Right ventricle myocardium inferior (tissue), 1 donor: ENCODE data around the gene MFAP4. TPM values are rescaled to one million over a fixed set of nuclear protein-coding genes. Genes with fewer than 3 reads are reported as not detected.
A peak's percentile ranks its signal among the peaks of the same experiment; 100 is the strongest.

ENCODE experiments used
- ATAC-seq: fragments of 200-7000 bp; cut with Tn5 transposase; one replicate; pipeline ENCODE4 v1.9.1; 2020; ENCODE audit warnings: mild to moderate bottlenecking, moderate library complexity
- DNase-seq: peaks from one replicate; pipeline ENCODE4 v3.0.0; 2021; ENCODE audit errors: missing footprints
- intact Hi-C: fragments of 100-400 bp; cut with DNase I; formaldehyde crosslinking; loops from one replicate; pipeline ENCODE4 v1.11.0; 2022
- total RNA-seq: library from RNA; stranded (reverse); fragmentation: NEBNext Ultra II Directional; extraction: Animal tissue kit (Norgen Biotek cat#: 25700); gene quantifications from one replicate; pipeline ENCODE4 v1.2.1, GENCODE V29; 2021
- donor health status: DM: no; HTN: yes; CAD: no; lungs with severe emphysema.

Gene MFAP4
- total RNA-seq, 1 donor from 2014 or later, result 53.5 TPM

GRCh38 chr17:19344311-19345066, 42.5 kb downstream of the MFAP4 start:
- ATAC-seq, result no peak
- no peak for DNase-seq
- intact Hi-C loops, result no loop called here

DNA sequence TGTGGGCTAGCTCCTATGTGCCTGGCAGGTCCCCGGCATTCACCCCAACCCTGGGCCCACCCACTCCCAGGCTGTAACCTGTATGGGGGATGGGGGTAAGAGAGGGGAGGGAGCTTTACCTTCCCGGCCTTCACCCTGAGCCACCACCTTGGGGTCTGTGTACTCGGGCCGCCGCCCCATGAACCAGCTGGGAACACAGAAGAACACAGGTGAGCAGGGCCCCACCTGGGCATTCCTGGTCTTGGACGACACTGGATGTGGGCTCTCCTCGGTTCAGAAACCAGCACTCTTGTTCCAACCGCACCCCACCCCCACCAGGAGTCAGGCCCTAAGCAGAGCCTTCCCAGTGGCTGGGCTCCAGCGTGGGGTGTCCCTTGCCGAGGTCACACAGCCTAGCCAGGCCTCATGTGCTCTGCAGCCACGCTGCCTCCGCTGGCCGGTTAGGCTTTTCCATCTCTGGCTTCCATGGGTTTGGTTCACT, 43.3 kb downstream of the MFAP4 start:
- DNase-seq, result no peak
- intact Hi-C loops, result no loop called here
- no peak for ATAC-seq

GRCh38 chr17:19343256-19343630, 43.7 kb downstream of the MFAP4 start:
- DNase-seq (no peak), ATAC-seq (no peak)
- intact Hi-C loops, result no loop called here

DNA sequence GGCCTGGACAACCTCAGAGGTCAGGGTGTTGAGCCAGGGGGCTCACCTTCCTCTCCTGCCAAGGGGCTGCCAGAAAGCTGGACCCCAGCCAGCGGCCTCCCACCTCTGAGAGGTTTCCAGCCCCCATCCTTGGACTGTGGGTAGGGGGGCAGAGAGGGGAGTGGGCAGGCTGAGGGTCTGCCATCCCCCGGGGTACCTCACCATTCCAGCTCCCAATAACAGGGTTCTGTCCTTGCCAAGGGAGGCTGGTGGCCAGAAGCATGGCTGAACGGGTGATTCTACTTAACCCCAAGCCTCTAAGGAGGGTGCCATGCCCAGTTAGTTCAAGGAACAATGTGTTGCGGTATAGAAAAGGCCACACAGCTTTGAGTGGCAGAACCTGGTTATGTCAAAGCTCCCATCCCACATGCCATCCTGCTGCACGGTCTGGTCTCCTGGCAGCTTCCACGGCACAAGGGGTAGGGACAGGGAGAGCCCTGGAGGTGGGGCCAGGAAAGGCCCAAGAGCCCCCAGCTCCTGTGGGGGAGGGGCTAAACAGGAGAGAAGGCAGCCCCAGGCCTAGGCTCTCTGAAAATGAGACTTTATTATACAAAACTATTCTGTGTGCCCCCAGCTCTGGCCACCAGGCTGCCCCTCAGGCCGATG, 44.3 kb downstream of the MFAP4 start:
- intact Hi-C loops, result no loop called here
- ATAC-seq, result no peak
- no peak for DNase-seq

DNA sequence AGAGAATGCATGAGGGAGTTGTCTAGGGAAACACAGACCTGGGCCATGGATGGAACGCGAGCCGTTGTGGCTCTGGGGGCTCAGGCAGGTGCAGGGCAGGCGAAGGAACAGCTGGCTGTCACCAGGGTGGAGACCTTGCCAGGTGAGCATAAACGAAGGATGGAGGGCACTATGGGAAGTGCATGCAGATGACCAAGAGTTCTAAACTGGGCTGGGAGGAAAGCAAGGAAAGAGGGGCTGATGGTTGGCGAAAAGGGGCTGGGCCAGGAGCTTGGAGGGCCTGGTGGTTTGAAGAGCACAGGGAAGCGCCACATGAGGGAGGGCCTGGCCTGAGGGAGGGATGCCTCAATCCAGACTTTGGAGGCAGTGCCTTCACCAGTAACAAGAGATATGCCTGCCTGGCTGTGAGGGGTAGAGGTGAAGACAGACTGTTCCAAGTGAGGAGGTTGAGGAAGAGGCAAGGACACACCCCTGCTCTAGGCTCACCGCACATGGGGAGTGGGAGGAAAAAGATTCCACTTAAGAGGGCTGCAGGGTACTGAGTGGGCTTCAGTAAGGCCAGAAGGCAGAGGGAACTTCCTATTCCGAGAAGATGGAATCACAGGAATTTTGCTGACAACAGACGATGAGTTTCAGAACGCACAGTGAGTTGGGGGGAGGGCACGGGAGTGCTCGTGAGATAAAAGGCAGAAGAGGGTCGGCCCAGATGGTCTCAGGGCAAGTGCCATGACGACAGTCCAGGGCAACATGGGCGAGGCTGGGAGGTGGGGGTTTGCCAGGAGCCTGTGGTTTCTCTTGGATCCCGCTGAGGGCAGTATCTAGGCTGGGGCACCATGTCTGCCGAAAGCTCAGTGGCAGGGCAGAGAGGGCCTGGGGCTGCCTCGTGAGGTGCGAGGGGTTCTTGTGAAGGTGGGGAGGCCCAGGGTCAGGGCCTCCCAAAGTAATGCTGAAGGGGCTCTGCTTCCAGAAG, 45.1 kb downstream of the MFAP4 start:
- ATAC-seq (no peak), DNase-seq (no peak)
- intact Hi-C loops, result no loop called here

DNA sequence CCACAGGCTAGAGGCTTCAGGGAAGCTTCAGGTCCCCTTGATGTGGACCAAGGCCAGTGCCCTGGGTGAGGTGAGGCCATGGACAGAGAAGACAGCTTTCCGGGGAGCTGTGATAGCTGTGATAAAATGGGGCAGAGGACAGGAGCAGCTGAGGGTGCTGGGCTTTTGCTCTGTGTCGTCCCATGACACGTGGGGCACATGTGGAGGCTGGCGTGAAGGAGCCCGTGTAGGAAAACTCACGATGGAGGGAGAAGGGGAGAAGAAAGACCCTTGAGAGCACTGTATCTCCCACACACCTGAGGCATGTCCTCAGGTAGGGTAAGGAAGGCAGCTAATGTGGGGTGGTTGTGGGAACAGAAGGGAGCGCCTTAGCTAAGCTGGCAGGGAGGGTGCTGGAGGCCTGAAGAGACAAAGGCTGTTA, 45.8 kb downstream of the MFAP4 start:
- DNase-seq (no peak), ATAC-seq (no peak)
- intact Hi-C loops, result no loop called here

DNA sequence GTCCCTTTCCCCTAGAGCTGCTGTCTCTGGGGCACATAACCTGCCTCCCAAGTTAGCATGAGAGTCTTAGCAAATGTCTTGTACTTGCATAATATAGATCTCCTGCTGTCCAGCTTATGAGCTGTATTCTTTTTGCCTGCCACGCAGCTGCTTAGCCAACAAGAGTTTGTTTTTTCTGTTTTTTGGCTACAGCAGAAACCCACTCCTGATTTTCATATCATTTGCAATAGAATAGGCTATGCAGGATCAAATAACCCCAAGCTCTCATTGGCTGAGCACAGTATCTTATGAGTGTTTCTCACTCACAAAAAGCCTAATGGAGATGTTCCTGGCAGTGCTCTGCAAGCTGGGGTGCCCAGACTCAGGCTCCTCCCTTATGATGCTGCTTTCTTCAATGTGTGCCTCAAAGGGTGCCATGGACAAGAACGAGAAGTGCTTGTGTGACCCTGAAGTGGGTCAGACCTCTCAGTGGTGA, 47.6 kb downstream of the MFAP4 start:
- ATAC-seq (no peak), DNase-seq (peak; percentile 37)
- intact Hi-C loops, result no loop called here

- ATAC-seq, result peak; percentile 54
- intact Hi-C loops, result no loop called here
- DNase-seq, result peak; percentile 72
Observed at GRCh38 chr17:19338031-19338990, 48.7 kb downstream of the MFAP4 start.

DNA sequence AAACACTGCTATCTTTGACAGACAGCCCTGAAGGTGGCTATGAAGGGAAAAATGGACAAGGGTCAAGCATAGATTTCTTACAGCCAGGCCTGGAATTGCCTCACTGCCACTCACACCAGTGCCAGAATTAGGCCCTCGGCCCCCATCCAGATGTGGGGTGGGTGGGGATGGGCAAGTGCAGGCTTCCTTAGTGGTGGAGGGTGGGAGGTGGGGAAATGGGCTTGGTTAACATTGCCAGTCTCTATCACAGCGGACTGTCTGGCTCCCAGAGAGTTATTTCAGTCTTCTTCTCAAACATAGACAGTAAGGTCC, 49.3 kb downstream of the MFAP4 start:
- intact Hi-C loops, result loop anchor here (2.0 kb wide), 1 partner anchor 17 kb away; no protein-coding TSS in a partner anchor
- DNase-seq (peak; percentile 50), ATAC-seq (peak; percentile 4)

DNA sequence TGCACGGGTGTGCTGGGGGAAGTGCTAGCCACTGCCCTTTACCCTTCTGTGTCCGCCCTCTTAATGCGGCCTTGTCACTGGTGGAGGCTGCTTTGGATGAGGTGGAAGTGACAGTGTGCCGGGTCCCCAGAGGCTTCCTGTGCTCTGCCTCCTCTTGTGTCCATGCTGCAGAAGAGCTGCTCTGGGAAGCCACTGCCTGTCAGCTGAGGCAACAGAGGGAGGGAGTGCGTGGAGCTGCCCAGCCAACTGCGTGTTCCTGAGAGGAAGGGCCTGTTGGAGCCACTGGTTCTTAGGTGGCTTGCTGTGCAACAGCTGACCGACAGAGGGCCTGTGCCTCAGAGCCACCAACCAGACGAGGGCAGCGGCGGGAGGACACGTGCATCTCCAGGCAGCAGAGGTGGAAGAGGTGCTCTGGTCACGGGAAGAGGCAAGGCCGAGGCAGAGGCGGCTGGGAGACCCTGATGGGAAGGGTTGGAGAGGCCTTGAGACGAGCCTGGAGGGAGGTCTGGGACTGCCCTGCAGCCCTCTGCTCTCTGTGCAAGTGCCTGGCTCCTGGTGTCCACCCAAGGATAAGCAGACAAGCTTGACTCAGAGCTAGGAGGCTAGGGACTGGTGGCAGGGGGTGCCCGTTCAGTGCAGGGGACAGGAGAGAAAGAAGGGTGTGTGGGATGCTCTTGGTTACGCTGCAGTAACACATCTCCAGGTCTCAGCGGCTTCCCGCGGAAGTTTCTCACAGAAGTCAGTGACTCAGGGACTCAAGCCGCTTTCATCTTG, 49.9 kb downstream of the MFAP4 start:
- ATAC-seq (peak; percentile 35), DNase-seq (peak; percentile 45)

DNA sequence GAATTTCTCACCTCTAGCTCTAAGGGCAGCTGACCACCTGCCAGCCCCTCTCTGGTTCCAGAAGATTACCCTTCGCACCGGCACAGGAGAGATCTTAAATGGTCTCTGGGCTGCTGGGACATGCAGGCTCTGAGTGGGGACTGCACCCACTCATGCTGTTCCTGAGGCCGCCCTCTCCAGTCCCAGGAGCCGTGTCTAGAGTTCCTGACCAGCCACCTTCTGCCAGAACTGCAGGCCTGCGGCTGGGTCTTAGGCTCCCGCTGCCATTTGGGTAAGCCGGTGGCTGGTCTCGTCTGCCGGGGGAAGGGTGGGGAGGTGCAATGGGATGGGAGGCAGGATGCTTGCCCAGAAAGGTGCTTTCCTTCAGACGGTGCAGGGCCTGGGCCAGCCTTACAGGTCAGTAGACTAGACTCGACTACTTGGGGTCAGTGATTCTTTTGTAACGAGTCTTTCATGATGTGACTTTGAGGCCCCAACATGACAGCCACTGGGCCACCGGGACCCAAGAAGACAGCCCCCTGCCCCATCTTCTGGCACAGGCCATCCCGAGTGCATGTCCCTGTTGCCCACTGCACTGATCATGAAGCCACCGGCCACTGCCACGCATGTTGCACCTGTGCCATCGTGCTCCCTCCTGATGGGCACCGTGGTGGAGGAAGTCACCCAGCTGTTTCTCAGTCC, 50.9 kb downstream of the MFAP4 start:
- DNase-seq (peak; percentile 32), ATAC-seq (no peak)
- intact Hi-C loops, result loop anchor here (2.0 kb wide), 1 partner anchor 15 kb away; no protein-coding TSS in a partner anchor

More for the DNA sequence above, 49.9 kb downstream of the MFAP4 start:
- intact Hi-C loops, result loop anchor here (2.0 kb wide), 1 partner anchor 16 kb away; no protein-coding TSS in a partner anchor

GRCh38 chr17:19334331-19334730, 52.7 kb downstream of the MFAP4 start:
- DNase-seq (no peak), ATAC-seq (no peak)
- intact Hi-C loops, result no loop called here

DNA sequence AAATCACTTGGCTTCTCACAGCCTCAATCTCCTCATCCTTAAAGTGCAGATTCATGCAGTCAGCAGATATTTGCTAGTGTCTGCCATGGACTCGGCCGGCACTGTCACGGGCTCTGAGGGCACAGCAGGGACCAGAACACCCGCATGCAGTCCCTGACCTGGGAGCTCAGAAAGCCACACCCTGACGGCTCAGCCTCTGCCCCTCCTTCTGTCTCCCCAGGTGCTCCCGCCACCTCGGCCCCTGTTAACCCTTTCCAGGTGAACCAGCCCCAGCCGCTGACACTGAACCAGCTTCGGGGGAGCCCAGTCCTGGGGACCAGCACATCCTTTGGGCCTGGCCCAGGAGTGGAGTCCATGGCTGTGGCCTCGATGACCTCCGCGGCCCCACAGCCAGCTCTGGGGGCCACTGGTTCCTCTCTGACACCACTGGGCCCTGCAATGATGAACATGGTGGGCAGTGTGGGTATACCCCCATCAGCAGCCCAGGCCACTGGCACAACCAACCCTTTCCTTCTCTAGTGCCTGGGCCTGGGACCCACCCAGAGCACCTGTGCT, 53.2 kb downstream of the MFAP4 start:
- DNase-seq, result no peak
- intact Hi-C loops, result no loop called here
- no peak for ATAC-seq
